NCI-H1436 treated with DMSO at 0.1 percent for 48 hours (cell line): Measurements from ENCODE around the gene U2SURP.

ENCODE experiments used
- DNase-seq: peaks from one replicate; lab custom pipeline; 2025; lab: John Stamatoyannopoulos, UW

The U2SURP gene

DNA sequence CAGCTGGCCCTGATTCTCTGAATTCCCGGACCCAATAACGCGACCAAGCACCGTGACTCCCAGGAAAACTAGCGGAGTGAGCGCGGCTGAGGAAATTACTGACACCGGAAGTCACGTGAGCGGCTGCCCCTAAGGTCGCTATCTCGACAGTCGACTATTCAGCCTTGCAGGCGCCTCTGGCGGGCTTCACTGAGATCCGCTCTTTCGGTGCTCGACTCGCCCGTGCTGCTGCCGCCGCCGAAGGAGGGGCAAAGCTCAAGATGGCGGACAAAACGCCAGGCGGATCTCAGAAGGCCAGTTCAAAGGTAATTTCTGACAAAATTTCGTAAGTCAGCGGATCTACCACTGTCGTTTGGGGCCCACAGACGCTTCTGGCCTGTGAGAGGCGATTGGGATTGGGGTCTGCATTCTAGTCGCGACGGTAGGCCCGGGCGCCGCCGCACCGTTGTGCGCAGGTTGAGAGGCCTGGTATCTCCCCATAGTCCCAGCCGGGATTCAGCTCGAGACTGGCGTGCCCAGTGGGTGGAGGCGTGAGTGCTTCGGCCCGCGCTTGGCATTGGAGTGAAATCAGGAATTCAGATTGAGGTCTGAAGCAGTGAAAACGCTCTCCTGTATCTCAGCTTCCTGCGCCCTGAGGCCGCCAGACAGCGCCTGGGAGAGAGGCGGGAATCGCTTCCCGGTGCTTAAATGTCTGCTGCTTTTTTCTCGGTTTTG lies at the start of gene U2SURP:
TSS of gene U2SURP (plus strand) at position 202 of the 714 bp plus-strand sequence. CDS start at position 261, 59 bp downstream.
- DNase-seq: peak; percentile 84

DNA sequence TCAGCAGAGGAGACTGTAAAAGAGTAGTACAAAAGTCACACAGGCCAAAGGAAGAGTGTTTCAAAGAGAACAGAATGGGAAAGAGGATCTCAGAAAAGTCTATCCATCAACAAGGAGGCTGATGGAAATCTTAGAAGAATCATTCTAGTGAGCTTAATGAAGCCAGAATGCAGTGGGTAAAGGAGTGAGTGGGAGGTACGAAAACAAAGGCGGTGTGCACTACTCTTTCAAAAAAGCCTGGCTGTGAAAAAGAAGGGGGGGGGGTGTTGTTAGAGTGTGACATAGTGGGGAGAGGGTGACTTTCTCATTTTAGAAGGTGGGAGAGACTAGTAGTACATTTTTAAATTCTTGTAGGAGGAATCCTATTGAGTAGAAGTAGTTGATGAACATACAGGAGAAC lies 49.6 kb upstream of the U2SURP start:
- no peak for DNase-seq

GRCh38 chr3:142952272-142953193 lies 48.8 kb upstream of the U2SURP start:
- no peak for DNase-seq

DNA sequence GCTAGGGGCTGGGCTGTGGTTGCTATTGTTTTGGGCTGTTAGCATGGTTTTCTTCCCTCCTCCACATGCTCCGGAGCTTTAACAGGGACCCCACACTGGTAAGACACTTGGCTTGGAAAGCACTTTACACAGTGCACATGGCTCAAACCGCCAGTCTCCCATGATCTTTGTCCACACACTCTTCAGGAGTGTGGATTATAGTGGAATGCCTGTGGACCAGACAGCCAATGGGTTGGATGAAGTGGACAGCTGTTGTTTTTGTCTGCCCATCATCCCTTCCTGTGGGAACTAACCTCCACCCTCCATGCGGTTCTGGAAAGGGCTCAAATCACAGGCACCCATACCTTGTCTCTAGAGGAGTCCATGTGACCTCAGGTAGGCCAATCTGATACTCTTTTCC lies 47.9 kb upstream of the U2SURP start:
- no peak for DNase-seq

DNA sequence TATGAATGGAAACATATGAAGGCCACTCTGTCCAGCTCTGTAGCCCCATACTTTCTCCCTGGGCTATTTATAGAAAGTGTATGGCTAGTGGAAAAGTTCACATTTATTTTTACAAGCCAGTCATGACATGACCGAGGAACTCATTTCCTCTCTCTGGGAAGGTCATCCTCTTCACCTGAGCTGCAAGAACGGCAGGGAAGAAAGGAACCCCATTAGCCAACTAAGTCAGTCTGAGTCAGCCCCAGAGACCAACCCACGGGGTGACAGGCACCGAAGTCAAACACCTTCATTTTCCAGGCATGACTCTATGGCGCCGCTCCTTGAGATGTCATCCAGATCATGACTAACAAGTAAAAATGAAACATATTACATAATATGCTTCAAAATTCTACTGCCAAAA lies 42.7 kb upstream of the U2SURP start:
- no peak for DNase-seq

DNA sequence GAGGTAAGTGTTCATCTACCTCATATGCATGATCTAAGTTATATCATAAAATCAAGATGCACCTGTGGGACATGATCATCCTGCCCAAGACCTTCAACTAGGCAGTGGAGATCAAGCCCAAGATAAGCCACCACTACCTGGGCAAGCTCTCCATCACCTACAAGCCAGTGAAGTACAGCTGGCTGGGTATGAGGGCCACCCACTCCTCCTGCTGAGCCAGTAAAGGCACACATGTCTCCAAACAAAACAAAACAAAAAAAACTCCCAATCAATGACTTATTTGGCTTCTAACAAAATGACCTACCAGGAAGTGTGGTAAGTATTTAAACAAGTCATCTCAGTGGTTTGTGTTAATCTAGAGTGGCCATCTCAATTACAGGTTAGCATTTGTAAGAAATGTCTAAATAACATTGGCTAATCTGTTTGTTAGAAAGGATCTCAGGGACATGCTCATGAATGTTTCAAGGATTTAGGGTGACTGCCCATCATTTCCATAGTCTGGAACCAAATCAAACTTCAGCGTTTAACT lies 41.0 kb upstream of the U2SURP start:
- DNase-seq: no peak

- no peak for DNase-seq
Observed at GRCh38 chr3:142961539-142961938, 39.8 kb upstream of the U2SURP start.

GRCh38 chr3:142962175-142962519 lies 39.2 kb upstream of the U2SURP start:
- no peak for DNase-seq

DNA sequence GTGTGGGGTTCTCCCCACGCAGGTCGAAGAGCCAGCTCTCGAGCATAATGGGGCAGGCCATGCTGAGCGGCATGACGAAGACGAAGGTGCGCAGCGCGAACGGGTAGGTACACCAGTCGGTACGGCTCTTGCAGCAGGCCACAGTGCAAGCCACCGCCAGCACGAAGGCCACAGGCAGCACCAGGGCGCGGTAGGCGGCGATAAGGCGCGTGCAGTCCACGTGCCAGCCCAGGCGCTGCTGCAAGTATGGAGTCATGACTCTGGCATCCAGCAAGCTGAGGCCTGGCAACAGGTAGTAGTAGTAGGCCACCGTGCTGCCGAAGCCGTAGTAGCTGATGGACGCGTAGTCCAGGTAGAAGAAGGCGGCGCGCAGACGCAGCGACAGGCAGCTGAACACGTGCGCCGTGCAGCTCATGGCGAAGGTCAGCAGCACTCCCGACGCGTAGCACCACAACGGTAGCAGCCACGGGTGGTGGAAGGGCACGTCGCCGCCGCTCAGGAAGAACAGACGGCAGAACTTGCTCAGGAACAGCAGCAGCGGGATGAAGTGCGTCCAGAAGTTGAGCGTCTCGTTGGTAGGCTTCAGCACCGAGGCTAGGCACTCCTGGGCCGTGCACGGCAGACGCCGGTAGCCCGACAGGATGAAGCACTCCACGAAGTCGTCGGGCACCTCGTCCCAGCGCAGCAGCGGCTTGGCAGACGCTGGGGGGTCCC lies 38.7 kb upstream of the U2SURP start:
- no peak for DNase-seq

DNA sequence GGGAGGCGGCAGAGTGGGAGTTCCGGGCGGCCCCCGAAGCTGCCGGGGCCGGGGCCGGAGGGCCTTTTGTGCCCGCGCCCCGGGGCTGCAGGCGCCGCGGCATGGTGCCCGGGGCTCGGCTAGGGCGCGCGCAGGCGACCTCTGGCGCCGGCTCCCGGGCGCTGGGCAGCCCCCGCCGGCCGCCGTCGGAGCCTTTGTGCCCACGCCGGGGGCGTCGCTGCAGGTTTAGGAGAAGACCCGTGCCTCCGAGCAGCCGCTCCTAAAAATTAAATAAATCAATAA lies 38.2 kb upstream of the U2SURP start:
- no peak for DNase-seq

GRCh38 chr3:142963516-142964448 lies 37.6 kb upstream of the U2SURP start, which contains the start of gene PAQR9:
PAQR9 (minus strand) TSS chr3:142963674; CDS start chr3:142963336, 338 bp downstream.
- DNase-seq: no peak

DNA sequence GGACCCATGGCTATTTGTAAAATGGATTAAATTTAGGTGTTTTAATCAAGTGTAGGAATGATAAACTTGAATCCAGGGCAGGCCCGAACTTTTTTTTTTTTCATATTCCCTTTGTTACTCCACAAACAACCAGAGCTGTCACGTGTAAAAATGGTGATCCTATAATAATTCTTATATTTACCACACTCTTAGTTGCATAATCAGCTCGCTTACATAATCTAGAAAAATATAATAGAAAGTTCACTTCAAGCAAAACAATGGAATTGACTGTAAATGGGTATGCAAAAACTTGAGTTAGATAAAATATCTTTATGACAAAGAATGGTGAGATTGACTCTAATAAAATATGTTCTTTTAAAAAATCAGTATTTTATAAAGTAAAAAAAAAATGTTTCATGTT lies 35.8 kb upstream of the U2SURP start:
- DNase-seq: no peak

GRCh38 chr3:142966808-142967207 lies 34.6 kb upstream of the U2SURP start:
- DNase-seq: no peak

- DNase-seq: no peak
Observed at GRCh38 chr3:142968319-142969025, 32.9 kb upstream of the U2SURP start.

GRCh38 chr3:142971431-142971830 lies 29.9 kb upstream of the U2SURP start:
- DNase-seq: no peak

DNA sequence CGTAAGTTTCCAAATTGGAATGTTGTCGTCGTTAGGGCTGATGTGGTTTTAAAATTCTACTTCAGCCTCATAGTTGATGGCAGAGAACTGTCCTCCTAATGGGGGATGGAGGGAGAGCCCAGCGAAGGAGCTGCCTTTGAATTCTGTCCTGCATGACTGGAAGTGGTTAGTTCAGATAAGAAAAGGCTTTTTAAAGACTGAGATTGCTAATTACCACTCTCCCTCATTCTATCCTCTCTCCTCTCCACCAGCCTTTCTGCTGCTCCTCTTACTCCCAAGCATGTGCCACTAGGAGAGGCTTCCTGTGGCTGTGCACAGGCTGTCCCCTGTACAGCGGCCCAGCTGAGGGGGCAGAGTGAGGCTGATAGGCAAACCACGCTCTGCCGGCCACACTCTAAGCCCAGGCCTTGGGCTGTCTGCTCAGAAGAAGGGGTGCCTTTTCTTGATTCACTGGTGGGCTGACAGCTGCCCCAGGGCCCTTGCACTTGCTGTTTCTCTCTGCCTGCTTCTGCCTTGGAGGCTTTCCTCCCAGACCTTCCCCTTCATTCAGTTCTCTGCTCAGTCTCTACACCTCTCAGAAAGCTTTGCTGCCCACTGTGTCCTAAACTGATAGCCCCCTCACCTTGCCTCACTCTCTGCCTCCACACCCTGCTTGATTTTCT lies 29.1 kb upstream of the U2SURP start:
- DNase-seq: no peak

GRCh38 chr3:142973217-142974009 lies 28.0 kb upstream of the U2SURP start:
- DNase-seq: no peak

GRCh38 chr3:142975316-142975995 lies 25.9 kb upstream of the U2SURP start:
- no peak for DNase-seq
